Ishikawa (cell line): ENCODE data around the gene NOTCH1.

Source experiments
- CEBPB ChIP-seq: IDR thresholded peaks from 2 replicates; pipeline ENCODE4 v1.6.1; 2012
- CREB1 ChIP-seq: IDR thresholded peaks from 2 replicates; pipeline ENCODE4 v1.6.1; 2012; ENCODE audit warnings: low read depth
- EGR1 ChIP-seq: IDR thresholded peaks from 2 replicates; pipeline ENCODE4 v1.6.1; 2012
- EP300 ChIP-seq: IDR thresholded peaks from 2 replicates; pipeline ENCODE4 v1.6.1; 2012; ENCODE audit warnings: borderline replicate concordance
- FOXM1 ChIP-seq: IDR thresholded peaks from 2 replicates; pipeline ENCODE4 v1.6.1; 2012; ENCODE audit warnings: low read depth, borderline replicate concordance
- NFIC ChIP-seq: IDR thresholded peaks from 2 replicates; pipeline ENCODE4 v1.6.1; 2012
- TAF1 ChIP-seq: IDR thresholded peaks from 2 replicates; pipeline ENCODE4 v1.6.1; 2012; ENCODE audit warnings: low read depth, mild to moderate bottlenecking
- YY1 ChIP-seq: IDR thresholded peaks from 2 replicates; pipeline ENCODE4 v1.6.1; 2012; ENCODE audit warnings: low read depth
- TF ChIP-seq, protein P1 (sequence below): IDR thresholded peaks from 2 replicates; pipeline ENCODE4 v1.6.1; 2012
- TF ChIP-seq, protein P2 (sequence below): IDR thresholded peaks from 2 replicates; pipeline ENCODE4 v1.6.1; 2012
- TF ChIP-seq, protein P3 (sequence below): IDR thresholded peaks from 2 replicates; pipeline ENCODE4 v1.6.1; 2012; ENCODE audit warnings: low read depth, mild to moderate bottlenecking

DNA sequence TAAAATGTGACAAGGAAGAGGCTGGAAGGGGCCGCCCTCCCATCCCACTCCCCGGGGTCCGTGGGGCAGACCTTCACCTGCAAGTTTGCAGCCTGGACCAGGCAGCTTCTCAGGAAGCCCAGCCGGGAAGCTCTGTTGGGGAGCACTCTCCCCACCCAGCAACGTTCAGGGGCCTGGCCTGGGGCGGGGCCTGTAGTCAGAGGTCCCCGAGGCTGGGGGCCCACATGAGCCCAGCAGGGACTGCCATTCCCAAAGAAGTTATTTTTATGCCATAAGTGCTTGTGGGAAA lies 32.7 kb upstream of the NOTCH1 start:
- TF ChIP-seq, protein P1, sequence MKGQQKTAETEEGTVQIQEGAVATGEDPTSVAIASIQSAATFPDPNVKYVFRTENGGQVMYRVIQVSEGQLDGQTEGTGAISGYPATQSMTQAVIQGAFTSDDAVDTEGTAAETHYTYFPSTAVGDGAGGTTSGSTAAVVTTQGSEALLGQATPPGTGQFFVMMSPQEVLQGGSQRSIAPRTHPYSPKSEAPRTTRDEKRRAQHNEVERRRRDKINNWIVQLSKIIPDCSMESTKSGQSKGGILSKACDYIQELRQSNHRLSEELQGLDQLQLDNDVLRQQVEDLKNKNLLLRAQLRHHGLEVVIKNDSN: no peak
- TF ChIP-seq CEBPB (no peak), YY1 (no peak), FOXM1 (no peak), CREB1 (no peak), EP300 (no peak), NFIC (no peak), EGR1 (no peak), TAF1 (no peak)
- TF ChIP-seq, protein P2, sequence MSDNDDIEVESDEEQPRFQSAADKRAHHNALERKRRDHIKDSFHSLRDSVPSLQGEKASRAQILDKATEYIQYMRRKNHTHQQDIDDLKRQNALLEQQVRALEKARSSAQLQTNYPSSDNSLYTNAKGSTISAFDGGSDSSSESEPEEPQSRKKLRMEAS: no peak
- TF ChIP-seq, protein P3, sequence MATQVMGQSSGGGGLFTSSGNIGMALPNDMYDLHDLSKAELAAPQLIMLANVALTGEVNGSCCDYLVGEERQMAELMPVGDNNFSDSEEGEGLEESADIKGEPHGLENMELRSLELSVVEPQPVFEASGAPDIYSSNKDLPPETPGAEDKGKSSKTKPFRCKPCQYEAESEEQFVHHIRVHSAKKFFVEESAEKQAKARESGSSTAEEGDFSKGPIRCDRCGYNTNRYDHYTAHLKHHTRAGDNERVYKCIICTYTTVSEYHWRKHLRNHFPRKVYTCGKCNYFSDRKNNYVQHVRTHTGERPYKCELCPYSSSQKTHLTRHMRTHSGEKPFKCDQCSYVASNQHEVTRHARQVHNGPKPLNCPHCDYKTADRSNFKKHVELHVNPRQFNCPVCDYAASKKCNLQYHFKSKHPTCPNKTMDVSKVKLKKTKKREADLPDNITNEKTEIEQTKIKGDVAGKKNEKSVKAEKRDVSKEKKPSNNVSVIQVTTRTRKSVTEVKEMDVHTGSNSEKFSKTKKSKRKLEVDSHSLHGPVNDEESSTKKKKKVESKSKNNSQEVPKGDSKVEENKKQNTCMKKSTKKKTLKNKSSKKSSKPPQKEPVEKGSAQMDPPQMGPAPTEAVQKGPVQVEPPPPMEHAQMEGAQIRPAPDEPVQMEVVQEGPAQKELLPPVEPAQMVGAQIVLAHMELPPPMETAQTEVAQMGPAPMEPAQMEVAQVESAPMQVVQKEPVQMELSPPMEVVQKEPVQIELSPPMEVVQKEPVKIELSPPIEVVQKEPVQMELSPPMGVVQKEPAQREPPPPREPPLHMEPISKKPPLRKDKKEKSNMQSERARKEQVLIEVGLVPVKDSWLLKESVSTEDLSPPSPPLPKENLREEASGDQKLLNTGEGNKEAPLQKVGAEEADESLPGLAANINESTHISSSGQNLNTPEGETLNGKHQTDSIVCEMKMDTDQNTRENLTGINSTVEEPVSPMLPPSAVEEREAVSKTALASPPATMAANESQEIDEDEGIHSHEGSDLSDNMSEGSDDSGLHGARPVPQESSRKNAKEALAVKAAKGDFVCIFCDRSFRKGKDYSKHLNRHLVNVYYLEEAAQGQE: no peak
